ENCODE data around the gene RBBP4. TPM values are rescaled to one million over a fixed set of nuclear protein-coding genes. Genes with fewer than 3 reads are reported as not detected.

RBBP4 gene
- total RNA-seq, 1 donor from 2014 or later = 241 TPM

- Mint-ChIP-seq H3K27ac (no peak overlapping the region), H3K36me3 (ENCODE audit: low read depth) (peaks cover 3% of the 10 kb centered on the region), H3K4me1 (peaks cover 6% of the 10 kb centered on the region), H3K27me3 (no peaks in the 10 kb centered on the region), H3K9me3 (no peaks in the 10 kb centered on the region), H3K4me3 (peak overlapping the region; percentile 80)
- POLR2A ChIA-PET = no interaction called here
- intact Hi-C loops (cut with micrococcal nuclease) = no loop called here
- TF ChIP-seq, protein P1, sequence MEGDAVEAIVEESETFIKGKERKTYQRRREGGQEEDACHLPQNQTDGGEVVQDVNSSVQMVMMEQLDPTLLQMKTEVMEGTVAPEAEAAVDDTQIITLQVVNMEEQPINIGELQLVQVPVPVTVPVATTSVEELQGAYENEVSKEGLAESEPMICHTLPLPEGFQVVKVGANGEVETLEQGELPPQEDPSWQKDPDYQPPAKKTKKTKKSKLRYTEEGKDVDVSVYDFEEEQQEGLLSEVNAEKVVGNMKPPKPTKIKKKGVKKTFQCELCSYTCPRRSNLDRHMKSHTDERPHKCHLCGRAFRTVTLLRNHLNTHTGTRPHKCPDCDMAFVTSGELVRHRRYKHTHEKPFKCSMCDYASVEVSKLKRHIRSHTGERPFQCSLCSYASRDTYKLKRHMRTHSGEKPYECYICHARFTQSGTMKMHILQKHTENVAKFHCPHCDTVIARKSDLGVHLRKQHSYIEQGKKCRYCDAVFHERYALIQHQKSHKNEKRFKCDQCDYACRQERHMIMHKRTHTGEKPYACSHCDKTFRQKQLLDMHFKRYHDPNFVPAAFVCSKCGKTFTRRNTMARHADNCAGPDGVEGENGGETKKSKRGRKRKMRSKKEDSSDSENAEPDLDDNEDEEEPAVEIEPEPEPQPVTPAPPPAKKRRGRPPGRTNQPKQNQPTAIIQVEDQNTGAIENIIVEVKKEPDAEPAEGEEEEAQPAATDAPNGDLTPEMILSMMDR (IDR thresholded peaks at IDR 0.05) = no peak
- CTCF ChIA-PET = no interaction called here
- peak; percentile 43 for ATAC-seq (ENCODE audit: low read depth)
- DNase-seq = no peak
Observed at GRCh38 chr1:32611859-32612188, 39.2 kb upstream of the RBBP4 start.

DNA sequence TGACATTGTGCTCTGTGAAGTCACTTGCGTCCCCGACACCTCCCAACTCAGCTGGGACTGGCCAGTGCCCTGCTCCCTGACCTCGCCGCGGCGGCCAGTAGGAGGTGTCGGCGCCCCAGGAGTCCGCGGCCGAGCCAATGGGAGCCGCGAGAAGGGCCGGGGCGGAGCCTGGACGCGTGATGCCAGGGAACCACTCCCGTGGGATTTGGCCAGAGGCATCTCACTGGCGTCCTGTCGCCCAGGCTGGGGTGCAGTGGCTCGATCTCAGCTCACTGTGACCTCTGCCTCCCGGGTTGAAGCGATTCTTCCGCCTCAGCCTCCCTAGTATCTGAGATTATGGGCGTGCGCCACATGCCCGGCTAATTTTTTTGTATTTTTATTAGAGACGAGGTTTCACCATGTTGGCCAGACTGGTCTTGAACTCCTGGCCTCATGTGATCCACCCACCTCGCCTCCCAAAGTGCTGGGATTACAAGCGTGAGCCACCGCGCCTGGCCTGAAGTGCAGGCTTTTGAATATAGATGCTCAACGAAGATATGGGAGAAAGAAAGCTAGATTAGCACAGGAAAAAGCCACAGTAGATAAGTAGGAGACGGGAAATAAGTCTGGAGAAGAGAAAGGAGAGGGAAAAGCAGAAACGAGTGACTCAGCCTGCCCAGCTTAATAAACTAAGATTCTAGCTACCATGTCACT, 38.7 kb upstream of the RBBP4 start:
- intact Hi-C loops (cut with micrococcal nuclease) = no loop called here
- no peak overlapping the region for H3K27ac Mint-ChIP-seq
- H3K4me3 Mint-ChIP-seq = peak overlapping the region; percentile 80
- CTCF ChIA-PET = interaction anchor here (1.3 kb wide), 1 partner anchor 260 kb away, joined by 4 read pairs; no protein-coding TSS in a partner anchor
- DNase-seq (peak; percentile 55), ATAC-seq (ENCODE audit: low read depth) (peak; percentile 95)
- POLR2A ChIA-PET = interaction anchor here (0.6 kb wide), 1 partner anchor 92 kb away, joined by 8 read pairs; no protein-coding TSS in a partner anchor
- TF ChIP-seq, protein P1 (IDR thresholded peaks at IDR 0.05) = no peak
- H3K27me3 Mint-ChIP-seq = no peaks in the 10 kb centered on the region
- peaks cover 6% of the 10 kb centered on the region for H3K4me1 Mint-ChIP-seq
- no peaks in the 10 kb centered on the region for H3K9me3 Mint-ChIP-seq
- H3K36me3 Mint-ChIP-seq (ENCODE audit: low read depth) = peaks cover 3% of the 10 kb centered on the region

DNA sequence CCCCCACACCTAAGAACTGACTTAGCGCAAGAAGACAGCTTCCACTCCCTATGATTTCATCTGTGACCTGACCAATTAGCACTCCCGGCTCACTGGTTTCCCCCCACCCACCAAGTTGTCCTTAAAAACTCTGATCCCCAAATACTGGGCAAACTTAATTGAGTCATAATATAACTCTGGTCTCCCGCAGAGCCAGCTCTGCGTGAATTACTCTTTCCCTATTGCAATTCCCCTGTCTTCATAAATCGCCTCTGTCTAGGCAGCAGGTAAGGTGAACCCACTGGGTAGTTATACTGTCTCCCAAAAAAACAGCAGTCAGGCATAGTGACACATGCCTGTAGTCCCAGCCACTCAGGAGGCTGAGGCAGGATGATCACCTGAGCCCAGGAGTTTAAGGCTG, 37.5 kb upstream of the RBBP4 start:
- no peak overlapping the region for H3K27ac Mint-ChIP-seq
- POLR2A ChIA-PET = no interaction called here

GRCh38 chr1:32618673-32619221, 32.3 kb upstream of the RBBP4 start:
- no peak overlapping the region for H3K27ac Mint-ChIP-seq
- ChIA-PET POLR2A (no interaction called here), CTCF (no interaction called here)
- H3K4me3 Mint-ChIP-seq = no peak overlapping the region
- ATAC-seq (ENCODE audit: low read depth) (no peak), DNase-seq (no peak)
- H3K4me1 Mint-ChIP-seq = peaks cover 10% of the 10 kb centered on the region
- peaks cover 32% of the 10 kb centered on the region for H3K36me3 Mint-ChIP-seq (ENCODE audit: low read depth)
- no peaks in the 10 kb centered on the region for H3K9me3 Mint-ChIP-seq
- intact Hi-C loops (cut with micrococcal nuclease) = no loop called here
- TF ChIP-seq, protein P1 (IDR thresholded peaks at IDR 0.05) = no peak
- no peaks in the 10 kb centered on the region for H3K27me3 Mint-ChIP-seq

More for the DNA sequence above, 37.5 kb upstream of the RBBP4 start:
- H3K27me3 Mint-ChIP-seq = no peaks in the 10 kb centered on the region
- H3K4me1 Mint-ChIP-seq = peaks cover 6% of the 10 kb centered on the region
- CTCF ChIA-PET = interaction anchor here (1.3 kb wide), 1 partner anchor 259 kb away, joined by 4 read pairs; no protein-coding TSS in a partner anchor
- H3K4me3 Mint-ChIP-seq = no peak overlapping the region
- H3K9me3 Mint-ChIP-seq = no peaks in the 10 kb centered on the region
- ATAC-seq (ENCODE audit: low read depth) = no peak
- intact Hi-C loops (cut with micrococcal nuclease) = no loop called here
- no peak for DNase-seq
- peaks cover 3% of the 10 kb centered on the region for H3K36me3 Mint-ChIP-seq (ENCODE audit: low read depth)
- TF ChIP-seq, protein P1 (IDR thresholded peaks at IDR 0.05) = no peak

GRCh38 chr1:32619701-32620485, 31.1 kb upstream of the RBBP4 start:
- ChIA-PET POLR2A (no interaction called here), CTCF (interaction anchor here (1.9 kb wide), 1 partner anchor 100 kb away, joined by 8 read pairs; no protein-coding TSS in a partner anchor)
- H3K9me3 Mint-ChIP-seq = no peaks in the 10 kb centered on the region
- DNase-seq (no peak), ATAC-seq (ENCODE audit: low read depth) (peak; percentile 31)
- H3K27ac Mint-ChIP-seq = no peak overlapping the region
- intact Hi-C loops (cut with micrococcal nuclease) = loop anchor here (1.0 kb wide), 1 partner anchor 100 kb away; no protein-coding TSS in a partner anchor
- peaks cover 16% of the 10 kb centered on the region for H3K4me1 Mint-ChIP-seq
- H3K36me3 Mint-ChIP-seq (ENCODE audit: low read depth) = peaks cover 37% of the 10 kb centered on the region
- no peak overlapping the region for H3K4me3 Mint-ChIP-seq
- TF ChIP-seq, protein P1 (IDR thresholded peaks at IDR 0.05) = no peak
- no peaks in the 10 kb centered on the region for H3K27me3 Mint-ChIP-seq

Measured in activated B cell treated with CpG ODN at 0.5 μM for 24 hours (primary cell).